NCI-H526 (cell line): ENCODE measurements around the gene CYFIP2.

Source experiments
- DNase-seq, 2 experiments: peaks; one replicate each; lab custom pipeline; 2025; lab: John Stamatoyannopoulos, UW

Gene CYFIP2

GRCh38 chr5:157258450-157258849 lies 7.5 kb upstream of the CYFIP2 start:
- no peak for DNase-seq

GRCh38 chr5:157259699-157260098 lies 6.2 kb upstream of the CYFIP2 start:
- DNase-seq, result no peak

- no peak for DNase-seq
These were observed 2.3 kb upstream of the CYFIP2 start for GRCh38 chr5:157263496-157264090.

- DNase-seq, result peak; percentile 18 to 72
These were observed 524 bp downstream of the CYFIP2 start for GRCh38 chr5:157266286-157267007.

GRCh38 chr5:157267025-157267424 lies 1.1 kb downstream of the CYFIP2 start:
- no peak for DNase-seq

GRCh38 chr5:157267761-157268480 lies 2.0 kb downstream of the CYFIP2 start:
- DNase-seq, result no peak

- DNase-seq, result no peak
These were observed 3.3 kb downstream of the CYFIP2 start for GRCh38 chr5:157269165-157269671.

- no peak for DNase-seq
These were observed 3.9 kb downstream of the CYFIP2 start for GRCh38 chr5:157269761-157270272.

- no peak for DNase-seq
These were observed 4.8 kb downstream of the CYFIP2 start for GRCh38 chr5:157270771-157271170.

- DNase-seq, result no peak
These were observed 5.9 kb downstream of the CYFIP2 start for GRCh38 chr5:157271740-157272271.

- DNase-seq, result no peak
These were observed 7.2 kb downstream of the CYFIP2 start for GRCh38 chr5:157273131-157273556.

GRCh38 chr5:157275403-157275802 lies 9.5 kb downstream of the CYFIP2 start:
- no peak for DNase-seq

GRCh38 chr5:157278319-157279037 lies 12.6 kb downstream of the CYFIP2 start:
- DNase-seq, result no peak

GRCh38 chr5:157279605-157280239 lies 13.8 kb downstream of the CYFIP2 start:
- DNase-seq, result no peak

- no peak for DNase-seq
These were observed 15.0 kb downstream of the CYFIP2 start for GRCh38 chr5:157280927-157281326.

GRCh38 chr5:157282150-157282549 lies 16.2 kb downstream of the CYFIP2 start:
- DNase-seq, result no peak

GRCh38 chr5:157283434-157283833 lies 17.5 kb downstream of the CYFIP2 start:
- DNase-seq, result no peak

- DNase-seq, result no peak
These were observed 18.7 kb downstream of the CYFIP2 start for GRCh38 chr5:157284458-157285212.

GRCh38 chr5:157285310-157286035 lies 19.6 kb downstream of the CYFIP2 start:
- DNase-seq, result no peak

GRCh38 chr5:157286761-157287211 lies 20.9 kb downstream of the CYFIP2 start:
- no peak for DNase-seq
